Measurements from ENCODE around the gene IRF6. TPM values are rescaled to one million over a fixed set of nuclear protein-coding genes. Genes with fewer than 3 reads are reported as not detected.
A peak's percentile ranks its signal among the peaks of the same experiment; 100 is the strongest.

IRF6 gene
- total and polyA plus RNA-seq, 11 donors: 1.5 to 99.4 (median 41.9) TPM

- TF ChIP-seq CTCF (IDR thresholded peaks at IDR 0.05): no peak
- TF ChIP-seq POLR2A (IDR thresholded peaks at IDR 0.05): no peak
- Histone ChIP-seq H3K4me1 (peaks cover 0 to 20% (median 6%) of the 10 kb centered on the region in 12 donors), H3K9me3 (no peaks in the 10 kb centered on the region), H3K27ac (no peak overlapping the region), H3K27me3 (no peaks in the 10 kb centered on the region), H3K36me3 (peaks cover 0 to 59% (median 54%) of the 10 kb centered on the region in 9 donors), H3K4me3 (no peak overlapping the region)
- ATAC-seq (no peak), DNase-seq (no peak)
- intact Hi-C loops (cut with DNase I): loop anchor here in 1 of 10 donors (10.0 kb wide), 1 partner anchor 1414 kb away; no protein-coding TSS in a partner anchor
- 78 to 94% (median 89%) methylated on average over 3 of the region's 3 CpGs for WGBS, 4 donors
Measured at GRCh38 chr1:209830722-209831121, 24.8 kb upstream of the IRF6 start.

- Histone ChIP-seq H3K27me3 (no peaks in the 10 kb centered on the region), H3K9me3 (no peaks in the 10 kb centered on the region), H3K4me1 (peaks cover 0 to 20% (median 6%) of the 10 kb centered on the region in 12 donors), H3K27ac (no peak overlapping the region), H3K4me3 (no peak overlapping the region), H3K36me3 (peaks cover 0 to 49% (median 44%) of the 10 kb centered on the region in 9 donors)
- no peak for ATAC-seq
- TF ChIP-seq POLR2A (IDR thresholded peaks at IDR 0.05) (no peak), CTCF (IDR thresholded peaks at IDR 0.05) (no peak)
- DNase-seq: no peak
- 86 to 94% (median 91%) methylated on average over 2 of the region's 2 CpGs for WGBS, 4 donors
- intact Hi-C loops (cut with DNase I): loop anchor here in 3 of 10 donors (5.0 to 10.0 kb wide), 4 partner anchors 42 to 1415 kb away; no protein-coding TSS in a partner anchor
Measured at GRCh38 chr1:209829716-209830115, 23.8 kb upstream of the IRF6 start.

- DNase-seq (peak; percentile 91 to 95 (median 93)), ATAC-seq (peak; percentile 81 to 93 (median 89))
- no peaks in the 10 kb centered on the region for H3K9me3 ChIP-seq
- H3K4me1 ChIP-seq: peaks cover 0 to 27% (median 8%) of the 10 kb centered on the region in 12 donors
- H3K36me3 ChIP-seq: peaks cover 0 to 28% (median 23%) of the 10 kb centered on the region in 9 donors
- peak within 1 kb of the TSS; percentile 0 to 86 (median 66) for H3K27ac ChIP-seq
- no peaks in the 10 kb centered on the region for H3K27me3 ChIP-seq
- intact Hi-C loops (cut with DNase I): loop anchor here in 3 of 10 donors (1.0 to 10.0 kb wide), 5 partner anchors 40 to 253 kb away; partner anchors contain the start of gene C1orf74 (in 2 of the 3)
- peak within 1 kb of the TSS; percentile 64 to 91 (median 80) for H3K4me3 ChIP-seq
- WGBS, 4 donors: 19 to 23% (median 21%) methylated on average over 49 to 51 of the region's 51 CpGs
- TF ChIP-seq POLR2A (IDR thresholded peaks at IDR 0.05) (peak in 1 of 2 donors; percentile 62), CTCF (IDR thresholded peaks at IDR 0.05) (peak; percentile 55 to 90 (median 71))
Measured at GRCh38 chr1:209827384-209828262, 21.7 kb upstream of the IRF6 start, which contains the start of gene UTP25. UTP25 (plus strand) TSS chr1:209827972; CDS start chr1:209828064, 92 bp downstream.
